Choroid plexus epithelial cell (primary cell): ENCODE results near the gene CLDN17.

Experiments used
- DNase-seq: peaks from one replicate; pipeline ENCODE4 v3.0.0-alpha.2; 2010; ENCODE audit warnings: low read depth
- H3K4me3 ChIP-seq: 2 replicates; pipeline ENCODE4 v1.5.1; 2011; ENCODE audit warnings: low read depth, mild to moderate bottlenecking, control low read depth, low read length, moderate library complexity
- TF ChIP-seq, protein P1 (sequence below): conservative IDR thresholded peaks from 2 replicates; pipeline ENCODE4 v1.5.1; 2011; ENCODE audit warnings: low read depth, mild to moderate bottlenecking, control low read depth, inconsistent platforms, low read length, moderate library complexity

Gene CLDN17

DNA sequence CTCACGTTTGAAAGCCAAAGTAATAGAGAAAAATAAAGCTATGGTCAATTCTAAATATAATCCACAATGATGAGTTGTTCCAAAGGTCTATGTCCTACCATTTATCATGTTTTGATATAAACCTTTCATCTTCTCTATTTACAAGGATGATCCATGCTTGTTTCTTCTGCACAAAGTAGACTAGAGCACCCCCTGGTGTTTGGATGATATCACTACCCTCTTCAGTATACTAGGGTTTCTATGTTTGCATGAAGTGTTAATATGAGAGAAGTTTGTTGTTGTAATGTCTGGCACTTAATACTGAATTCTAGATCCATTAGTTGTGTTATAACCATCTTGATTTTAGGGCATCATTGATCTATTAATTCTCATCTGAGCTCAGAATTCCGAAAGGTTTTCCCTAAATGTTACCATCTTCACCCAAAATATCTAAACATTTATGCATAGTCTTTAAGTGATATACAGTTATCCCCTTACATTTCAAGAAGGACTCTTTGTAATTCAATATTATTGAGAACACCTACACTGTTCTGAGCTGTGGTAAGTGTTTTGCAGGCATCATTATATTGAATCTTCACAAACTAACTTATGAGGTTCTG, 28.2 kb upstream of the CLDN17 start:
- TF ChIP-seq, protein P1, sequence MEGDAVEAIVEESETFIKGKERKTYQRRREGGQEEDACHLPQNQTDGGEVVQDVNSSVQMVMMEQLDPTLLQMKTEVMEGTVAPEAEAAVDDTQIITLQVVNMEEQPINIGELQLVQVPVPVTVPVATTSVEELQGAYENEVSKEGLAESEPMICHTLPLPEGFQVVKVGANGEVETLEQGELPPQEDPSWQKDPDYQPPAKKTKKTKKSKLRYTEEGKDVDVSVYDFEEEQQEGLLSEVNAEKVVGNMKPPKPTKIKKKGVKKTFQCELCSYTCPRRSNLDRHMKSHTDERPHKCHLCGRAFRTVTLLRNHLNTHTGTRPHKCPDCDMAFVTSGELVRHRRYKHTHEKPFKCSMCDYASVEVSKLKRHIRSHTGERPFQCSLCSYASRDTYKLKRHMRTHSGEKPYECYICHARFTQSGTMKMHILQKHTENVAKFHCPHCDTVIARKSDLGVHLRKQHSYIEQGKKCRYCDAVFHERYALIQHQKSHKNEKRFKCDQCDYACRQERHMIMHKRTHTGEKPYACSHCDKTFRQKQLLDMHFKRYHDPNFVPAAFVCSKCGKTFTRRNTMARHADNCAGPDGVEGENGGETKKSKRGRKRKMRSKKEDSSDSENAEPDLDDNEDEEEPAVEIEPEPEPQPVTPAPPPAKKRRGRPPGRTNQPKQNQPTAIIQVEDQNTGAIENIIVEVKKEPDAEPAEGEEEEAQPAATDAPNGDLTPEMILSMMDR: peak; percentile 63
- no peak overlapping the region for H3K4me3 ChIP-seq
- peak; percentile 74 for DNase-seq

DNA sequence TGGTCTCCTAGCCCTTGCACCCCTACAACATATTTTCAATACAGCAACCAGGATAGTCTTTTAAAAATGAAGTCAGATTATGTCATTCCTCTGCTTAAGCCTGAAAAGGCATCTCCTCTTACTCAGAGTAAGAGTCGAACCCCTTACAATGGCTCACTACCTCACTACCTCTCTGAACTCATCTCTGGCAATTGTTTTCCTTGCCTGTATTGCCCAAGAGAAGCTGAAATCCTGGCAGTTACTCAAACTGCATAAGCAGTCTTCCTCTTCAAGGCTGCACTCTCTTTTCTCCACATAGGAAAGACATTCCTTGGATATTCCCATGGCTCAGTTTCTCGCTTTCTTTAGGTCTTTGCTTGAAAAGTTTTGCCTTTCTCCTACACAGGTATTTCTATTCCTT, 26.6 kb upstream of the CLDN17 start:
- TF ChIP-seq, protein P1: no peak
- H3K4me3 ChIP-seq: no peak overlapping the region
- DNase-seq: no peak

DNA sequence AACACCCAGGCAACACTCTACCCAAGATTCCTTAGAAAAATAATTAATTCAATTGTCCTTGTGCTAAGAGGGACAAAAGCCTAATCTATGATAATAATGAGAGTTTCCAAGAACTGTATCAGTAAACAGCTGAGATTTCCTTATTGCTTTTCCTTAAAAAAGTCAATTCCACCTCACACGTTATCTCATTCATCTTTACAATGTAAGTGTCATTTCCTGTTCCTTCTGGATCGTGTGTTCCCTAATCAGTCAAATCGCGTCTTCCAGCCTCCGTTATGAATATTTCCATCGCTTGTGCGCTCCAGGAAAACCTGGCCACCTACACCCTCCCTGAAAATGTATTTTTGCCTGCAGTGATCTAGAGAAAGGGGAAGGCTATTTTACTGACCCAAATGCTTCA, 23.9 kb upstream of the CLDN17 start:
- DNase-seq: no peak
- TF ChIP-seq, protein P1: no peak
- H3K4me3 ChIP-seq: no peak overlapping the region

DNA sequence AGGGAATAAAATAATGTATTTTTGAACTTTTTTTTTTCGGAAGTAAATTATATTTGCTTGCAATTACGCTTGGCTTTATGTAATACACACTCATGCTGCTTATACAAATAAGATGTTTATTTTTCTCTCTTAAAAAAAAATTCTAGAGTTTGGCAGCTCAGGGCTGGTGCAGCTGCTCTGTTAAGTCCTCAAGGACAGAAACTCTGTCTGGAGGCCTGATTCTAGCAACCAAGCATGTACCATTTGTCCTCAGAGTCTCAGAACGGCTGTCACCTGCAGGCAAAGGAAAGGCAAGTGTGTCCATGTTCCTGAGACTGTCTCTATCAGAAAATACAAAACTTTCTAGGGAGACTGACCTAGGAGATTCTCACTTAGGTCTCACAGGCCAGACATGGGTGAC, 23.2 kb upstream of the CLDN17 start:
- DNase-seq: no peak
- TF ChIP-seq, protein P1: no peak
- H3K4me3 ChIP-seq: no peak overlapping the region

DNA sequence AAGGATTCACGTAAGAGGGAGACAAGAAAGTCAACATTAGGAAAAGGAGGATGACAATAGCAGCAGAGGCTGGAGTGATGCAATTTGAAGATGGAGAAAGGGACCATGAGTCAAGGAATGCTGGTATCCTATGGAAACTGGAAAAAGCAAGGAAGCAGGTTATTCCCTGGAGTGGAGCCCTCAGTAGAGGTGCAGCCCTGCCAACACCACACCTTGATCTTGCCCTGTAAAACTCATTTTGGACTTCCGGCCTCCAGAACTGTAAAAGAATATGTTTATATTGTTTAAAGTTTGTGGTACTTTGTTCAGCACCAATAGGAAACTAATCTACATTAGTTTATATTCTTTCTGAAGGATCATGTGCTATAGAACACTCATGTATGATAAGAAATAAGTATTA, 19.6 kb upstream of the CLDN17 start:
- DNase-seq: no peak
- H3K4me3 ChIP-seq: no peak overlapping the region
- TF ChIP-seq, protein P1: no peak

GRCh38 chr21:30168086-30168485, 1.5 kb upstream of the CLDN17 start:
- TF ChIP-seq, protein P1: no peak
- DNase-seq: no peak
- H3K4me3 ChIP-seq: no peak overlapping the region

DNA sequence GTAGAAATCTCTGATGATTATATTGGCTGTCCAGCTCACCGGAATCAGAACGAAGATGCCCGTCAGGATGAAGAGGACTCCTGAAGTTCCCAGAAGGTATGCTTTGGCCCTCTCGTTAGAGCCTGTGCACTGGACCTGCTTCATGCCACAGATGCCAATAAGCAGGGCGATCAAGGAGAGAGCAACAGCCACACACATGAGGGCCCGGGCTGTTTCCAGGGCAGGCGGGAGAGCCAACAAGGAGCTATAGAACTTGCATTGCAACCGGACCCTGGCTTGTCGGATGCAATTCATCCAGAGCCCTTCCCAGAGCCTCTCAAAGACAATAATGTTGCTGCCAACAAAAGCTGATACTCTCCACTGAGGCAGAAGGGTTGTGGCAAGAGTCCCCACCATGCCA, 434 bp downstream of the CLDN17 start:
- H3K4me3 ChIP-seq: no peak overlapping the region
- no peak for DNase-seq
- TF ChIP-seq, protein P1: no peak
